Neural progenitor cell (in vitro differentiated cells): ENCODE data around the gene FAM107A.

Experiments used
- EZH2phosphoT487 ChIP-seq: fragments of 200-600 bp; sonication (generic); IDR thresholded peaks from 2 replicates; pipeline ENCODE4 v1.6.1; 2017; ENCODE audit warnings: antibody characterized with exemption
- TF ChIP-seq, protein P1 (sequence below): fragments of 200-600 bp; sonication (generic); IDR thresholded peaks from 2 replicates; pipeline ENCODE4 v1.5.1; 2017; ENCODE audit warnings: antibody characterized with exemption, mild to moderate bottlenecking

DNA sequence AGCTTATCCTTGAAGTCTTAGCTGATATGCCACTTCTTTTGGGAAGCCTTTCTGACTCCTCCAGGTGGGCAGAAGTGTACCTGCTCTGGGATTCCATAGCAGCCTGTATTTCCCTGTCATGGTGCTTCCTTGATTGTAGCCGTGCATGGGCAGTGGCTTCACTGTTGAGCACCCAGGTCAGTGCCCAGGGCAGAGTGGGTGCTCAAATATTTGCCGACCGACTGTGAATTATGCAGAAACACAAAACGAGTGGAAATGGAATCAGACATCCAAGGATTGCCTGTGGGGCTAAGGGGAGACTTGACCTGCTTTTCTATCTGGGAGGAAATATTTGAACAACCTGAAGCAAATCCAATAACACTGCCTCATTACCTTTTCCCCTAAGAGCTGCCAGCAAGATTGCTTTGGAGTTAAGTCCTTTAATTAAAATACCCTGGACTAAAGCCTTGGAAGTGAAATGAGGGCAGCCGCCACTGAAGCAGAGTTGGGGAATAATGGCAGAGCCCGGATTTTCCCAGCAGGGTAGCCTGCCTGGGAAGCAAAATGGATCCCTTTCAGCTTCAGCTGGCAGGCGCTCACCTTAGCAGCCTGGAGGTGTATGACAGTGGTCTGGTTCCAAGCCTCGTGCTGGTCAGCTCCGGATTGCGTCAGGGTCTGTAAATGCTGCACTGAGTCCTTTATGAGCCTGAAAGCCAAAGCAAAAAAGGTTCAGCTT is 55.1 kb downstream of the FAM107A start:
- TF ChIP-seq EZH2phosphoT487 = no peak
- TF ChIP-seq, protein P1, sequence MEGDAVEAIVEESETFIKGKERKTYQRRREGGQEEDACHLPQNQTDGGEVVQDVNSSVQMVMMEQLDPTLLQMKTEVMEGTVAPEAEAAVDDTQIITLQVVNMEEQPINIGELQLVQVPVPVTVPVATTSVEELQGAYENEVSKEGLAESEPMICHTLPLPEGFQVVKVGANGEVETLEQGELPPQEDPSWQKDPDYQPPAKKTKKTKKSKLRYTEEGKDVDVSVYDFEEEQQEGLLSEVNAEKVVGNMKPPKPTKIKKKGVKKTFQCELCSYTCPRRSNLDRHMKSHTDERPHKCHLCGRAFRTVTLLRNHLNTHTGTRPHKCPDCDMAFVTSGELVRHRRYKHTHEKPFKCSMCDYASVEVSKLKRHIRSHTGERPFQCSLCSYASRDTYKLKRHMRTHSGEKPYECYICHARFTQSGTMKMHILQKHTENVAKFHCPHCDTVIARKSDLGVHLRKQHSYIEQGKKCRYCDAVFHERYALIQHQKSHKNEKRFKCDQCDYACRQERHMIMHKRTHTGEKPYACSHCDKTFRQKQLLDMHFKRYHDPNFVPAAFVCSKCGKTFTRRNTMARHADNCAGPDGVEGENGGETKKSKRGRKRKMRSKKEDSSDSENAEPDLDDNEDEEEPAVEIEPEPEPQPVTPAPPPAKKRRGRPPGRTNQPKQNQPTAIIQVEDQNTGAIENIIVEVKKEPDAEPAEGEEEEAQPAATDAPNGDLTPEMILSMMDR = no peak
